RKO (cell line): ENCODE results near the gene CSAD.

Experiments
- DNase-seq: peaks from one replicate; pipeline ENCODE4 v3.0.0-alpha.2; 2016; ENCODE audit warnings: low spot score

CSAD gene, protein sequence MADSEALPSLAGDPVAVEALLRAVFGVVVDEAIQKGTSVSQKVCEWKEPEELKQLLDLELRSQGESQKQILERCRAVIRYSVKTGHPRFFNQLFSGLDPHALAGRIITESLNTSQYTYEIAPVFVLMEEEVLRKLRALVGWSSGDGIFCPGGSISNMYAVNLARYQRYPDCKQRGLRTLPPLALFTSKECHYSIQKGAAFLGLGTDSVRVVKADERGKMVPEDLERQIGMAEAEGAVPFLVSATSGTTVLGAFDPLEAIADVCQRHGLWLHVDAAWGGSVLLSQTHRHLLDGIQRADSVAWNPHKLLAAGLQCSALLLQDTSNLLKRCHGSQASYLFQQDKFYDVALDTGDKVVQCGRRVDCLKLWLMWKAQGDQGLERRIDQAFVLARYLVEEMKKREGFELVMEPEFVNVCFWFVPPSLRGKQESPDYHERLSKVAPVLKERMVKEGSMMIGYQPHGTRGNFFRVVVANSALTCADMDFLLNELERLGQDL

DNA sequence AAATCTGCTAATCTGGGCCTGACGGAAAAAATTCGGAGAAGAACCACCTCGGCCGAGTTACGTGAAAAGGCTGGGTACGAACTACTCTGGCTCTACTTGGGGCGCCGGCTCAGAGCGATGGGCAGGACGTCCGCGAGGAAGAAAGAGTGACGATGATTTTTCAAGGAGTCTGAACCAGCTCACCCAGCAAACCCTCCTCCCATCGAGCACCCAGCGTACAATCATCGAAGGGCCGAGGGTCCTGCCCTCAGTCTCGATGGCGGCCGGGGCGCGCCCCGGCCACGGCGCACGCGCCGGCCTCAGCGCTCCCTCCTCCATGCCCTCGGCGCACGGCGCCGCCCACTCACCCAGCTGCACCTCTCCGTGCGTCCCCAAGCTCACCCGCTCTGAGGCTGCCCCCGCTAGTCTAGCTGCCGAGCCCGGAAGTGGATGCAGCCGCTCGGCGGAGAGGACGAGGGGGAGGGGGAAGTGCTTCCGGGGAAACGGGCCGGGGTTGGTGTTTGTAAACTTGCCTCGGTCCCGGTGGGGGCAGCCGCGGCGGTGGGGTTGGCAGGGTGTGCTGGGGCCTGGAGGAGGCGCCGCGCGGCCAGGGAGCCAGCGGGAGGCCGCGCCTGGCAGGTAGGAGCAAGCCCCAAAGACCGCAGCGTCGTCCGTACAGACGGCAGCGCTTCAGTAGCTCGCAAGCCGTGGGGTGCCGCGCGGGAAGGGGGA, at the start of gene CSAD, which contains the start of gene ZNF740:
CSAD (minus strand) TSS at position 706 of the 711 bp plus-strand sequence. CDS start 7,455 bp downstream, outside the sequence.
ZNF740 (plus strand) TSS at position 503 of the 711 bp plus-strand sequence. CDS start 1,262 bp downstream, outside the sequence.
- DNase-seq = peak; percentile 98

DNA sequence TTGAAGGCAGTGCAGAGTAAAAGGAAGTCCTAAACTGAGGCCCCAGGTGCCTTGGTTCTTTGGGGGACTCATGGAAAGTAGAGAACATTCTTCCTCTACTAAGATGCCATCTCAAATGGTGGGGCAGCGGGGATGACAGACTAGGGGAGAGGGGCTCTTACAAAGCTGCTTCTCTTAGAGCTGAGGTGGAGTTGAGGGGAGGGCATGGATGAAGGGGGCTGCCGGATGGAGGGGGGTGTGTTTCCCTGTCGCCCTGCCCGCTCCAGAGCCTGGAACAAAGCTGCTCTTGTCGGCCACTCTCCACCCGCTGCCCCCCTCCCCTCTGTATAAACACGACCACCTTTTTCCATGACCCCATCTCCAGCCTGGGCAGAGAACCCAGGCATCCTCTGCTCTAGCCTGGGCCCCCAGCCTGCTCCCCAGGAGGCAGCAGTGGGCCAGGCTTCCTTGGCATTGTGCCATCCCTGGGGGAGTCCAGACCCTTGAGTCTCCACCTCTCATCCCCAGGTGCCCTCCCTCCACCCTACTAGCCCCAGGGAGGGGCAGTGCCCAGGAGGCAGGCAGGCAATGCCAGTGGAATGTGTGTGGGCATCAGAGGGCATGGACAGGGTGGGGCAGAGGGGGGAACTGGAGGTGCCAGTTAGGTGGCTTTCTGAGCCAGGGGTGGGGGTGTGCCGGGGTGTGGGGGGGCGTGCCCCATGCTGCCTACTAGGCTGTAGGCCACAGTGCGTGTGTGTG, 49.6 kb upstream of the CSAD start:
- DNase-seq = no peak

DNA sequence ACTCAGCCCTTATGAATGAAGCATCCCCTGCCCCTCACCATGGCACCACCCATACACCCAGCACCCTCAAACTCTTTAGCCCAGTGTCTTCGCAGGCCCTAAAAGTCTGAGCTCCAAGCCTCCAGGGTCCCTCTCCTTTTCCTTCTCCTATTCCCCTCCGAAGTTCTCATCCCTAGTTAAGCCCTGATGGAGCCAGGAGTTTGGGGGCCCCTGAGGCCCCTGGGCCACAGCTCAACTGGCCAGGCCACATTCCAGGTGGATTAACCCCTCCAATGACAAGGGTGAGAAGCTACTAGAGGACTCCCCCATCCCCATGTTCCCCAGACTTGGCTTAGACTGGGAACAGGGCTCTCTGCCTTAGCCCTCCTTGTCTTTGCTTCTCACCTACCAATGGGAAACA, 48.7 kb upstream of the CSAD start:
- no peak for DNase-seq

DNA sequence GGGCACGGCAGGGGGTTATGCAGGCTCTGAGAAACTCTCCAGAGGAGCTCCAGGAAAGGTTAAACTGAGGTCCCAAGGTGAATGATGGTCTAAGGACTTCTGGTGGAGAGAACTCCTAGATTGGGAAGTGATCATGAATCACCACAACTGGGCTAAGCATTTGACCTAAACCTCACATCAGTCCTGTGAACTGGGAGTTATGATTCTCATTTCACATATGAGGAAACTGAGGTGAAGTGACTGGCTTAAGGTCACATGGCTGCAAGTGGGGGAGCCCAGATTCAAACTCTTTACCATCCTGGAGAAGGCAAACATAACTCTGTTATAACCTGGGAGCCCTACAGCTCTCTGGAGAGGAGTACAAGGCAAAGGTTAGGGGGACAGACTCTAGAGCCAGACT, 47.1 kb upstream of the CSAD start:
- no peak for DNase-seq

DNA sequence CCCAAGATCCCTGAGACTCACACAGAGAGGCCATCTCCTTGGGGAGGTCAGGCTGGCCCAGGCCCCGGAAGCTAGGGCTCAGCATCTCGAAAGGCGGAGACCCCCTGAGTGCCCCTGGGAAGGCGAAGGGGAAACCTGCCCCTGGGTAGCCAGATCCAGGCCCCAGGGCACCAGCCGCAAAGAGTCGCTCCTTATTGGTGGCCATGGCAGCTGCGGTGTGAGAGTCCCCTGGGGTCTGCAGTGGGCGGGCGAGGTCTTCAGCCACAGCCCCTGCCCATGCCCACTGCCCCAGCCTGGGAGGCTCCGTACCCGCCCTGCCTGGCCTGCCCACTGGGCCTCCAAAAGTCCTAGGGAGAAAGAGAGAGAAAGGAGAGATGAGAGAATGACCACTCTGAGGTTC, 46.6 kb upstream of the CSAD start:
- no peak for DNase-seq

DNA sequence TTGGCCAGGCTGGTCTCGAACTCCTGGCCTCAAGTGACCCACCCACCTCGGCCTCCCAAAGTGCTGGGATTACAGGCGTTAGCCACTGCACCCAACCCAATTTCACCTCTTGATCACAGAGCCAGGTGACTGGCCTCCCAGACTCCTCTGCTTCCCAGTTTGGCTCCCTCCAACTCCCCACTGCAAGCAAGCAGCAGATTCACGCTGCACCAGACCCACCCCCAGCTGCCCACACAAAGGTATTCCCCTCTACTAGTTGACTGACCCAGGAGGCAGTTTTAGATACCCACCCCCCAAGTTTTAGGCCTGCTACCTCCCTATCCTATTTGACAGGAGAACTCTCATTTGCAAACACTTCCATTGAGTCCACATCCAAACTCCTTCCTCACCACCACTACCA, 46.1 kb upstream of the CSAD start:
- no peak for DNase-seq

DNA sequence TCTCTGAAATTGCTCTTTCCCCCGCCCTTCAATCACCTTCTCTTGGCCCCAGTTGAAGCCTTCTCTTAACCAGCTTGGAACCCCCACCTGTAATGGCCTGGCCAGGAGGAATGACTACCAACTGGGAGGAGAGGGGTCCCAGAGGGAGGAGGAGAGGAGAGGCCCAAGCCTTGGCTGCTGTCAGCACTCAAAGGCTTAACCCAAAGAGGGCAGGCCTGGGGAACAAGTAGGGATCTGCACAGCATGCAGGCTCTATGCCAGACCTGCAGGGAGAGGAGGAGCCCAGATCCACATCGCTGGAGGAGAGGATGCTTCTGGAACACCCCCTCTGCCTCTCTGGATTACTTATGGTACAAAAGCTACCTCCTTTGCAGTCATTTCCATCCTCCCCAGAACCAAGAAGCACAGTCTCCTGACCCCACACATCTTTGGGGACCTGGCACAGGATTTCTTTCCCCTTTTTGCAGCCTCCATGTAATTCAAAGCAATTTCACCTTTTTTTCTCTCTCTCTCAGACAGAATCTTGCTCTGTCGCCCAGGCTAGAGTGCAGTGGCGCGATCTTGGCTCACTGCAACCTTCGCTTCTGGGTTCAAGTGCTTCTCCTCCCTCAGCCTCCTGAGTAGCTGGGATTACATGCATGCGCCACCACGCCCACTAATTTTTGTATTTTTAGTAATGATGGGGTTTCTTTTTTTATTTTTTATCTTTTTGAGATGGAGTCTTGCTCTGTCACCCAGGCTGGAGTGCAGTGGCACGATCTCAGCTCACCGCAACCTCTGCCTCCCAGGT, 45.1 kb upstream of the CSAD start:
- DNase-seq = no peak

DNA sequence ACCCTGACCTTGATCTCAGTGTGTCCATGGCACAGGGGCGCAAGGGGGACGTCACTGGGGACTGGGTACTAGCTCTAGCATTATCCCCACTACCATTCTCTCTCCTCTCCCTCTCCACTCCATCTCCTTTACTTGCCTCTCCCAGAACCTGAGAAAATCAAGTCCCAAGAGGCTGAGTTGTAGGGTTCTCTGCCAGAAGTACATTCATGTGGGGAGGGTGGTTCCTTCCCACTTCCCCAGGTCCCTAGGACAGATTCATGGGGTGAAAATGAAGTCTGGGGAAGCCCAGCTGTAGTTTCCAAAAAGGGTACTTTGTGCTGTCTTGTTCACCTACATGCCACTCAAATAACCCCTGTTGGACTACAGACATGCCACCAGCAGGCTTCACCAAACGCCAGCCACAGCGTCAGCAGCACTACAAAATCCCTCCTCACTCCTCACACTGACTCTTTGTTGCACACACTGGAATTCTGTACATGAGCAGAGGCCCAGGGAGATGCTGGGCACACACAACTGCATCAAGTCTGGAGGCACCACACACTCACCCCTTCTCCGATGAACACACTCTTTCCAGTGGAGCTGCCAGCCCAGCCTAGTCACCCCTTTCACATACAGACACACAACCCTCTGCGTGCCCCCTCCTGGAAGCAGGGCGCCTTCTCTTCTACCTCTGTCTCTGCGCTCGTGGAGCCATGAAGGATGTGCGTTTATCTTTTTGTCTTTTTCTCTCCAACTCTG, 44.3 kb upstream of the CSAD start:
- DNase-seq = no peak

DNA sequence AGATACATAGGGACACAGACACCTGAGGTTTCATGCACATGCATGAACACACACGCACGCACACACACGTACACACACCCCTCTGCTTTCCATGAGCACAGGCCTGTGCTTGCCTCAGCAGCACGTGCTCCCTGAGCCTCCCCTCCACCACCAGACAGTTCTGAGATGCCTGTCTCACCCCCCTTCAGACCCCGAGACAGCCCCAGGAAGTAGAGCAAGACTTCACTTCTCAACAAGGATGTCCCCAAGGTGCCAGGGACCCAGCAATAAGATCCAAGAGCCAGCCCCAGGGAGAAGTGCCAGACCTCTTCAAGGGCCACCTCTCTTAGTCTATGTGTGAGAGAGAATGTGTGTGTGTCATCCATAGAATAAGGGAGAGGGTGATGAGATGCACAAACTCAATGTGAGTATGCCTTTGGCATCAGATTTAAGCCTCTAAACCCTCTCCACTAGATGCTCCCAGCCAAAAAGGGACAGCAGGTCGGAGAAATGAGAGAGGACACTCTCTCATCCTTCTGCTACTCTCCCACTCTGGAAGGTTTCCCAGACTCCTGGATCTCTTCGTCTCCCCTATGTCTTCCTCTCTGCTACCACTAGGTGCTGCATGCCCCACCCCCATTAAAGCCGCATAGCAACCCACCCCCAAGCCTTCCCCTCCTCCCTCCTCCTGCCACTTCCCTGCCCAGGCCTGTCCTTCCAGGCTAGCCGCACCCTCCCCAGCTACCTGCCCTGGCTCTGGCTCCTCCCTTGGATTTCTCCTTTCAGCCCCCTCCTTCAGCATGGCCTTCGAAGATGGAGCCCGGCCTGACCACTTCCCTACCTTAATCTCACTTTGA, 43.6 kb upstream of the CSAD start:
- no peak for DNase-seq

DNA sequence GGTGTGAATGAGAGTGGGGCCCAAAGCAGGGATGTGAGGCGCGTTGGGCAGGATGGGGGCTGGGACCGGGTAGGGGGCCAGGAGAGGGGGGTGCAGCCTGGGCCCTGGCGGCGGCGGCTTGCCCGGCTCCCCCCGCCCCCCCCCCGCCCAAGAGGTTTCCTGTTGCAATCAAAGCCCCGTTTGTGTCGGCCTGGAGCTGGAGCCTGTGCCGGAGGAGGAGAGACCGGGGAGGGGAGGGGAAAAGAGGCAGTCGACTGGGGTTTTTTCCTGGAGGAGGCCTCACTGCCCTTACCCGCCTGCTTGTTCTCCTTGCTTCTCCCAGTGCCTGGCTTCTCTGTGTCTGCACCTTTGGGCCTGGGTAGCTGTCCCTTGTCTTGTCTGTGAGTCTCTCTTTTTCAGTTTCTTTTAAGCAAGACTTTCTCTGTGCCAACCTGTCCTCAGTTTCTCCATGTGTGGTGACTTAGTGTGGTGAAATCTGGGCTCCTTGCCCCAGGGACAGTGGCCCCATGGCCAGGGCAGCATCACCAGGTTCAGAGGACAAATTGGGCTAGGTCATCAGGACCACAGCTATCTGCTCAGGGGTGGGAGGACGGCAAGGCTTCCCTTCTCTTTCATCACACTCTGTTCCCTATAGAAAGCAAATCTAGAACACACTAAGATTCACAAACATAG, 42.8 kb upstream of the CSAD start:
- DNase-seq = no peak

DNA sequence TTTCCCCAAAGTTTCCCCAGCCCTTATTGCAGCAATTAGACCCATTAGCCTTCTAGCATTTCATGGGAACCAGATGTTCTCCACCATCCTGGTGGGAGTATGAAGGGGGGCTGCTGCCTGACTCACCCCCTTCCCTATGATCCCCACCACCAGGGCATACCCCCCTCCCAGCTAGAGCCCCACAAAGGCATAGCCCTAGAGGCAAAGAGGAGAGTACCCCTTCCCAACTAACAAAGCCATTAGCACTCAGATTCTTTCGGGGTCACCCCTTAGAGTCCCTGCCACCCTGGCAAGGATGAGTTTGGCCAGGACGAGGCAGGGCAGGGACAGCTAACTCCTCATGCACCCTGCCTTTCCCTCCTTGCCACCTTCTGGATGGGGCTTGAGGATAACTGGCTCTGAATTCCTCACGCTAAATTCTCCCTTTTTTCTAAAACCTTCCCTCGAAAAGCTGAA, 42.1 kb upstream of the CSAD start:
- DNase-seq = no peak

DNA sequence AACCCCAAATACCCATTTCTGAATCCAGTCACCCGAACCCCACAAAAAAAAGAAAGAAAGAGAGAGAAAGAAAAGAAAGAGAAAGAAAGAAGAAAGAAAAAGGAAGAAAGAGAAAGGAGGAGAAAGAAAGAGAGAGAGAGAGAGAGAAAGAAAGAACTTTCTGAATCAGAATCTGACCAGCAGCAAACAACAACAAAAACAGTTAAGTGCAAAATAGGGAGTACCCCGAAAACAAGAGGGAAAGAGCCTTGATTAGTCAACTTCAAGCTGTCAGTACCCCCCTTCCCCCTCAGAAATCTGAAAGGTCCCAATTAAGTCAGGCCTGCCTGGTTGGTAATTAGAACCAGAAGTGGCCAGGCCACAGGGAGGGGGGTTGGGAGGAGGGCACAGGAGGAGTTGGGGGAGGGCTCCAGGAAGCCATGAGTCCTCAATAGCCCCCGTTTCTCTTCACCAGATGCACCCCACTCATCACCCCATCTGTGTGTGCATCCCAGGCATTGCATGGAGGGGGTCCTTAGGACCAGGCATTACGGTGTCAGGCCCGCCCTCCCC, 41.5 kb upstream of the CSAD start:
- DNase-seq = no peak

DNA sequence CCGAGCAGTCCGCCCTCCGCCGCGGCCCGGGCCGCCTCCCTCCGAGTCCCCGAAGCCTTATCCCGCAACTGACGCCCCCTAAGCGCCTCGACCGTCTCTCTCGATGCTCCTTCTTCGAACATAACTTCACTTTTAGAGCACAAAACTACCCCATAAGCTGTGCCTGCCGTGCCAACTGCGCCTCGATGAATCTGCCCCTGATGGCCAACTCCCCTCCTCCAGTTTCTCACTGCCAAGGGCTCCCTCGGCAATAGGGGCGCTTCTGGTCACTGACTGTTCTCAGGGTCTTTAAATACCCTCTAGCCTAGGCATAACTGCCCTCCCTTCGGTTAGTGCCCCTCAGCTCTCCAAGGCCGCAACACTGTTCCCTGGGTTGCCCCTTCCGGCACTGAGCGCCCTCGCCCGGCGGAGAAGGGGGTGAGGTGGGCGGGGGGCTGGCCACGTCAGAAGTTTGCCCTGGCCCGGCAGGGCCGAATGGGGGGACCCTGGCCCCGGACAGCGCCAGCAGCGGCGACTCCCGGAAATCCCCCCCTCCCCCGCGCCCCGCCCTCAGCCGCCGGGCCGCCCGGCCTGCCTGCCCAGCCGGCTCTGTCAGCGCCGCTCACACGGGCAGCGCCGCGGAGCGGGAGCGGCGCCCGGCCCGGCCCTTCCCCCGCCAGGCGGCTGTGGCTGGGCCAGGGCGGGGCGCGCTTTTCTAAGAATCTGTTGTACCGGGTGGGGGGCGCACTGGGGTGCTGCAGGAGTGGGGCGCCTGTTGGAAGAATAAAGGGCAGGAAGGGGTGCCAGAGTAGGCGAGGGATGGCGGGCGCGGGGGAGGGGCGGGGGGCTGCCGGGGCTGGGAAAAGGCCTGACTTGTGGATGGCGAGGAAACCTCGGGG, 40.7 kb upstream of the CSAD start:
- DNase-seq = peak; percentile 60

DNA sequence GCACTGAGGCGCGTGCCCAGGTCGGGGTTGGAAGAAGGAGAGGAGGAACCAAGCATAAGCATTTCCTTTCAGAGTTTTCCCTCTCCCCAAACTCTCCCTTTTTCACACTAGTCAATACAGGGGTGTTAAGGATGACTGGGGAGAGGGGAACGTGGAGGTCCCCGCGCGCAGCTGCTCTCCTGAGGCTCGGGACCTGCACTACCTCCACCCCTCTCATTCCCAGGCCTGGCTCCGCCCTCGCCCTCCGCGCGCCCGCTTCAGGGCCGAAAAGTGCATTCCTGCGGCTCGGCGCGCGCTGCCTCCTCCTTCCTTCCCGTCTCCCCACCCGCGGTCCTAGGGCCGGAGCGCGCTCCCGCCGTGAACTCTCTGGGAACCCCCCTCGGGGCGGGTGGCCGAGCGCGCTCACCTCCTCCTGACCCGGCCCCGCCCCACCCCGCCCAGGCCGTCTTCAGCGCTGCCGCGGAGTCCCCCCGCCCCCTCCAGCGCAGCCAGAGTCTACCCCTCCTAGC, 40.0 kb upstream of the CSAD start:
- peak; percentile 93 for DNase-seq

DNA sequence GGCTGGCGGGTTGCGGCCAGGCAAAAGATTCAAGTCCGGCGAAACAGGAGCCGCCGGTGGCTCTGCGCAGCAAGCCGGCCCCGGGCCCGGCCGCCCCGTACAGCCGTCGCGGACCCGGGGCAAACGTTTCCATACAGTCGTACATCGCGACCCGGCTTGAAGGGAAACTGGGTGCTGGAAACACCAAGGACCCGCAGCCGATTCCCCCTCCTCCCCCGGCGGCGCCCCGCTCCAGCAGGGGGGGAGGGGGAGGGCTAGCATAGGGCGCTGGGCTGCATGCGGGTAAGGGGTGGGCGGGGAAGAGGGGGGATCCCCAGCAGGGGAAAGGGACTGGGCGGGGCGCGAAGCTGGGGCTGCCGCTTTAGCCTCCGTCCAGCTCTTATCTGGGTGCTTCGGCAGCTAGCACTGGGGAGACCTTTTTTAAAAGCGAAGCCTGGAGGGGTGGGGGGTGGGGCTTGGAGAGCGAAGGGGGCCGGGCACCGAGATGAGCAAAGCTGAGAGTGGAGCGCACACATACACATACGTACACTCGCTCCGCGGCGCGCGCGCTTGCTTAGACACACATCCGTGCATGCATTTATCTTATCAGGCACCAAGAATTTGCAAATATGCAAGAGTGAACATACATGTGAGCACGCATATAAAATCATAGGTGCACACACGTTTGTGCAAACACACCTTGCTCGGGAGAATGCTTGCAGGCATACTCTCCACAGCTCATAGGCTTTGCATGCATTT, 39.4 kb upstream of the CSAD start:
- DNase-seq = peak; percentile 91

DNA sequence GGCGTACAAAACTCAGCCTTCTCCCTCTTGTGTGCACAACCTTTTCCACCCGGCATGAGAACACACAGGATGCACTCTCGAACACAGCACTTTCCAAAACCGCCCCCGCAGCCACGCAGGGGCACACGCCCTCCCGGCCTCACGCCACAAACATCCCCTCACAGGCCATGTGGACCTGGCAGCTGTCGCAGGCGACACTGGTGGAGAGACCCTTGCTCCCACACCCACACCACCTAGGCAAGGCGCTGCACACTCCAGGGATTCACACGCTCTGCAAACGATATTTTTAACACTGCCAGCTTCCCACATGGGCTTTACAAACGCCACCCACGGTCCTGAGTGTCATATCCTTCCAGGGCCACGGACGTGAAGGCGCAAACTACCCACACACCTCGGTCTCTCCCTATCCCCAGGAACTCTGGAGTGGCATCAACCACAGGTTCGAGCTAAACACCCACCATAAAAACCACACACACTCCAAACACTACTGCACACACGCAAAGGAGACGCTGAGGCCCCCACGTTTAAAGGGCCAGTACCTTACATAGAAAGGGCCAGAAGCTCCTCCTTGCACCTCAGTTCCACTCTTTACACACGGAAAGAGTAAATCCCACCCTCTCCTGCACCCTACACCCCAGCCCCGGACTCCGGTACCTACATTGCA, 38.7 kb upstream of the CSAD start:
- peak; percentile 53 for DNase-seq
